GM12878 (cell line): ENCODE measurements around the gene ANKRD44. TPM values are rescaled to one million over a fixed set of nuclear protein-coding genes. Genes with fewer than 3 reads are reported as not detected.

Experiments used
- ATAC-seq: fragments of 200-7000 bp; cut with Tn5 transposase; 3 replicates; pipeline ENCODE4 v1.9.1; 2020; ENCODE audit warnings: mild to moderate bottlenecking, moderate library complexity
- BruUV-seq: library from RNA; stranded (reverse); fragments of 400-500 nt; replicated peaks from 2 replicates; lab custom pipeline; 2021; lab: Mats Ljungman, UMichigan
- CTCF ChIA-PET: fragments of 300-600 bp; sonication (Branson Sonifier 250); formaldehyde crosslinking; extraction: SDS; loops from one replicate; lab custom pipeline; 2021; ENCODE audit warnings: inconsistent platforms; lab: Yijun Ruan, JAX
- POLR2A ChIA-PET: fragments of 350-600 bp; formaldehyde crosslinking; extraction: SDS; loops from one replicate; lab custom pipeline; 2021; ENCODE audit warnings: inconsistent platforms; lab: Charles Lee
- RAD21 ChIA-PET: fragments of 300-600 bp; sonication (Branson Sonifier 250); formaldehyde crosslinking; loops from one replicate; lab custom pipeline; 2023; ENCODE audit warnings: antibody characterized with exemption; ENCODE audit not compliant: unreplicated experiment; lab: Charles Lee
- SMC1A ChIA-PET: fragments of 300-600 bp; sonication (Branson Sonifier 250); formaldehyde crosslinking; loops from one replicate; lab custom pipeline; 2023; ENCODE audit not compliant: unreplicated experiment, uncharacterized antibody; lab: Charles Lee
- DNase-seq: peaks from one replicate; pipeline ENCODE4 v3.0.0-alpha.2; 2011; ENCODE audit warnings: low read depth, low spot score
- FAIRE-seq: peaks from 3 replicates; lab custom pipeline; 2011; peaks lifted over from hg19 to GRCh38; lab: Jason Lieb, UNC
- H2AFZ ChIP-seq: 2 replicates; pipeline ENCODE4 v1.6.0; 2011; ENCODE audit warnings: low read depth, low read length, control low read depth; ENCODE audit not compliant: control insufficient read depth
- H3K27ac ChIP-seq: 2 replicates; pipeline ENCODE4 v1.5.1; 2011; ENCODE audit warnings: control low read depth; ENCODE audit not compliant: control insufficient read depth, insufficient read depth
- H3K27me3 ChIP-seq, 2 experiments: replicated peaks in 1 of 2; 2 replicates each; pipeline versions ENCODE4 v1.6.0 to v1.6.1; 2011; ENCODE audit warnings: low read length in 1 of 2; ENCODE audit not compliant: control insufficient read depth in 2 of 2, insufficient read depth in 2 of 2
- H3K36me3 ChIP-seq, 2 experiments: 2 replicates each; pipeline ENCODE4 v1.5.1; 2011; ENCODE audit warnings: low read length in 1 of 2; ENCODE audit not compliant: control insufficient read depth in 2 of 2, insufficient read depth in 2 of 2
- H3K4me1 ChIP-seq: 2 replicates; pipeline ENCODE4 v1.6.1; 2011; ENCODE audit warnings: mild to moderate bottlenecking, low read length, moderate library complexity, mixed read lengths; ENCODE audit not compliant: control insufficient read depth, insufficient read depth
- H3K4me2 ChIP-seq: 2 replicates; pipeline ENCODE4 v1.6.0; 2011; ENCODE audit warnings: control low read depth; ENCODE audit not compliant: control insufficient read depth, insufficient read depth
- H3K4me3 ChIP-seq: fragments of 200-600 bp; sonication (generic); 2 replicates; pipeline ENCODE4 v1.5.1; 2016
- H3K79me2 ChIP-seq: 2 replicates; pipeline ENCODE4 v1.6.0; 2011; ENCODE audit warnings: low read length; ENCODE audit not compliant: control insufficient read depth, insufficient read depth
- H3K9ac ChIP-seq: 2 replicates; pipeline ENCODE4 v1.8.0; 2011; ENCODE audit warnings: low read length, control low read depth, mixed read lengths; ENCODE audit not compliant: control insufficient read depth, insufficient read depth
- H3K9me3 ChIP-seq: replicated peaks from 3 replicates; pipeline ENCODE4 v1.5.1; 2011; ENCODE audit warnings: mild to moderate bottlenecking, low read length; ENCODE audit not compliant: control insufficient read depth, insufficient read depth
- H4K20me1 ChIP-seq: 2 replicates; pipeline ENCODE4 v1.6.0; 2011; ENCODE audit not compliant: control insufficient read depth, insufficient read depth
- CHD4 ChIP-seq: fragments of 200-600 bp; sonication (generic); IDR thresholded peaks from 2 replicates; pipeline ENCODE4 v1.6.1; 2016; ENCODE audit warnings: mild to moderate bottlenecking
- CUX1 ChIP-seq: IDR thresholded peaks from 2 replicates; pipeline ENCODE4 v1.6.1; 2012; ENCODE audit warnings: improper control_type of control experiment, low read depth, low read length; ENCODE audit not compliant: insufficient replicate concordance
- EGR1 ChIP-seq, 2 experiments: IDR thresholded peaks; 1 replicate in 1 of 2; 2 replicates in 1 of 2; pipeline ENCODE4 v1.6.1; 2011 to 2012; ENCODE audit warnings: low read depth in 2 of 2, low read length in 2 of 2, borderline replicate concordance in 1 of 2, mild to moderate bottlenecking in 1 of 2, moderate library complexity in 1 of 2
- GATAD2B ChIP-seq: fragments of 450-650 bp; conservative IDR thresholded peaks from 2 replicates; pipeline ENCODE4 v1.6.1; 2017; ENCODE audit warnings: low read depth, mild to moderate bottlenecking, moderate library complexity
- JUND ChIP-seq: IDR thresholded peaks from 2 replicates; pipeline ENCODE4 v1.6.1; 2012; ENCODE audit warnings: low read depth, mild to moderate bottlenecking, low read length, improper control_type of control experiment, moderate library complexity
- MYC ChIP-seq: IDR thresholded peaks from 2 replicates; pipeline ENCODE4 v1.6.1; 2011; ENCODE audit warnings: mild to moderate bottlenecking, low read length, moderate library complexity, inconsistent platforms; ENCODE audit not compliant: insufficient read depth, insufficient replicate concordance, insufficient read length, severe bottlenecking
- NFYA ChIP-seq: IDR thresholded peaks from 2 replicates; pipeline ENCODE4 v1.6.1; 2011; ENCODE audit warnings: low read depth, mild to moderate bottlenecking, low read length, improper control_type of control experiment, borderline replicate concordance
- POLR2AphosphoS2 ChIP-seq: IDR thresholded peaks from 2 replicates; pipeline ENCODE4 v1.6.1; 2011; ENCODE audit warnings: low read depth, mild to moderate bottlenecking, low read length, improper control_type of control experiment, moderate library complexity
- SKIL ChIP-seq: fragments of 450-650 bp; IDR thresholded peaks from 2 replicates; pipeline ENCODE4 v1.6.1; 2017; ENCODE audit warnings: mild to moderate bottlenecking, low read depth, inconsistent platforms; ENCODE audit not compliant: poor library complexity, severe bottlenecking
- SRF ChIP-seq, 2 experiments: IDR thresholded peaks; 2 replicates each; pipeline ENCODE4 v1.6.1; 2011; ENCODE audit warnings: low read depth in 2 of 2, low read length in 2 of 2, mild to moderate bottlenecking in 1 of 2, moderate library complexity in 1 of 2
- TBL1XR1 ChIP-seq: IDR thresholded peaks from 2 replicates; pipeline ENCODE4 v1.6.1; 2012; ENCODE audit warnings: low read depth, low read length, improper control_type of control experiment
- TCF3 ChIP-seq: IDR thresholded peaks from 2 replicates; pipeline ENCODE4 v1.6.1; 2012; ENCODE audit warnings: low read depth, mild to moderate bottlenecking, low read length, borderline replicate concordance; ENCODE audit not compliant: insufficient read depth
- WRNIP1 ChIP-seq: IDR thresholded peaks from 2 replicates; pipeline ENCODE4 v1.6.1; 2011; ENCODE audit warnings: low read depth, low read length, improper control_type of control experiment, borderline replicate concordance
- YBX1 ChIP-seq: fragments of 450-650 bp; IDR thresholded peaks from 2 replicates; pipeline ENCODE4 v1.6.1; 2016; ENCODE audit warnings: antibody characterized with exemption
- YY1 ChIP-seq: IDR thresholded peaks from 2 replicates; pipeline ENCODE4 v1.6.1; 2011; ENCODE audit warnings: low read depth, mild to moderate bottlenecking, low read length
- ZBTB33 ChIP-seq: fragments of 450-650 bp; IDR thresholded peaks from 2 replicates; pipeline ENCODE4 v1.6.1; 2017; ENCODE audit warnings: mild to moderate bottlenecking
- whole genome bisulfite sequencing: methylation state at CpG from one replicate; pipeline ENCODE4 v1.1.6; 2016; ENCODE audit warnings: low lambda C conversion rate; ENCODE audit not compliant: insufficient replicate concordance, insufficient coverage; ENCODE audit errors: missing lambda C conversion rate; 5-methylcytosine and 5-hydroxymethylcytosine counted together
- in situ Hi-C: fragments of 300-500 bp; cut with MboI; formaldehyde crosslinking; loops from 9 replicates; pipeline ENCODE4 v1.14.3; 2018; ENCODE audit warnings: mixed read lengths
- intact Hi-C: fragments of 100-400 bp; cut with micrococcal nuclease; formaldehyde crosslinking; loops from one replicate; pipeline ENCODE4 v1.14.2; 2022; ENCODE audit not compliant: unreplicated experiment
- polyA plus RNA-seq, 11 experiments: library from polyadenylated mRNA; depleted of rRNA in 4 of 11; unstranded in 6 of 11; stranded (reverse) in 5 of 11; fragments of >200 nt; fragmentation: Nextera tagmentation in 4 of 11; fragmentation: Illumina TruSeq in 1 of 11; extraction: Ambion mirVana in 4 of 11; extraction: Trizol in 1 of 11; gene quantifications; 1 replicate in 1 of 11; 2 replicates in 10 of 11; pipeline versions ENCODE4 v1.2.1 to v1.2.3, GENCODE V29; 2011 to 2016; ENCODE audit warnings: inconsistent platforms in 2 of 11, missing spikeins in 2 of 11, low read depth in 1 of 11
- total RNA-seq, 4 experiments: library from RNA; depleted of rRNA in 3 of 4; stranded (reverse); fragments of >200 nt in 3 of 4; fragmentation: Illumina TruSeq in 1 of 4; extraction: Trizol in 1 of 4; gene quantifications; 2 replicates each; pipeline versions ENCODE4 v1.2.1 to v1.2.3, GENCODE V29; 2013 to 2021

The ANKRD44 gene
- total and polyA plus RNA-seq, 10 of the 15 experiments (the other 5 are each of a cell fraction or from before 2014, with no cell fraction given), result 19.1 to 99.1 (median 59.6) TPM

- SMC1A ChIA-PET, result no interaction called here
- no peaks in the 10 kb centered on the region for H3K36me3 ChIP-seq
- WGBS, result 56% methylated on average over 8 of the region's 8 CpGs
- RAD21 ChIA-PET, result no interaction called here
- FAIRE-seq (no peak), ATAC-seq (no peak), DNase-seq (no peak)
- no peak overlapping the region for H3K4me2 ChIP-seq
- BruUV-seq, result no TSS peak
- H2AFZ ChIP-seq, result no peak overlapping the region
- H3K4me3 ChIP-seq, result no peak overlapping the region
- in situ Hi-C loops, result no loop called here
- intact Hi-C loops, result no loop called here
- no peak overlapping the region for H3K27ac ChIP-seq
- POLR2A ChIA-PET, result no interaction called here
- no peak overlapping the region for H3K9ac ChIP-seq
- H4K20me1 ChIP-seq, result no peaks in the 10 kb centered on the region
- no peaks in the 10 kb centered on the region for H3K79me2 ChIP-seq
- H3K4me1 ChIP-seq, result no peaks in the 10 kb centered on the region
- H3K27me3 ChIP-seq, result no peaks in the 10 kb centered on the region
- CTCF ChIA-PET, result no interaction called here
- H3K9me3 ChIP-seq, result no peaks in the 10 kb centered on the region
- no peak for TF ChIP-seq YBX1
- no peak for TF ChIP-seq SRF (IDR thresholded peaks at IDR 0.05; ENCODE audit: low read depth in 2 of 2, low read length in 2 of 2)
- TF ChIP-seq CHD4, result no peak
- no peak for TF ChIP-seq NFYA
- no peak for TF ChIP-seq TBL1XR1
- no peak for TF ChIP-seq ZBTB33
- TF ChIP-seq MYC, result no peak
- no peak for TF ChIP-seq CUX1
- TF ChIP-seq SKIL, result no peak
- TF ChIP-seq GATAD2B, result no peak
- no peak for TF ChIP-seq YY1
- no peak for TF ChIP-seq EGR1 (IDR thresholded peaks at IDR 0.05; ENCODE audit: borderline replicate concordance in 1 of 2, low read depth in 2 of 2, low read length in 2 of 2)
- no peak for TF ChIP-seq POLR2AphosphoS2
- no peak for TF ChIP-seq WRNIP1
- no peak for TF ChIP-seq TCF3
- no peak for TF ChIP-seq JUND
Observed at GRCh38 chr2:197339016-197339415, 28.4 kb upstream of the ANKRD44 start.
